GM19328 (cell line): ENCODE measurements around the gene SERGEF.
"Not testable (repeated sequence)": the region's sequence is repeated elsewhere in the genome, so short reads cannot be mapped to it uniquely, and the experiment has no call there.

Source experiments
- ATAC-seq: cut with Tn5 transposase; IDR thresholded peaks from one replicate; pipeline ENCODE4 v1.9.1; 2021; ENCODE audit warnings: mild to moderate bottlenecking, moderate library complexity; ENCODE audit not compliant: unreplicated experiment

SERGEF gene

GRCh38 chr11:18001191-18001590 is 11.7 kb downstream of the SERGEF start:
- ATAC-seq, result no peak

- ATAC-seq, result no peak
These were observed 12.1 kb downstream of the SERGEF start for GRCh38 chr11:18000760-18001159.

- not testable (repeated sequence) for ATAC-seq
These were observed 12.7 kb downstream of the SERGEF start for GRCh38 chr11:18000128-18000527.

GRCh38 chr11:17992916-17993315 is 19.9 kb downstream of the SERGEF start:
- ATAC-seq, result no peak

- no peak for ATAC-seq
These were observed 20.9 kb downstream of the SERGEF start for GRCh38 chr11:17991783-17992433.

- ATAC-seq, result no peak
These were observed 23.5 kb downstream of the SERGEF start for GRCh38 chr11:17989306-17989705.

GRCh38 chr11:17988465-17988864 is 24.4 kb downstream of the SERGEF start:
- ATAC-seq, result no peak

GRCh38 chr11:17987826-17988225 is 25.0 kb downstream of the SERGEF start:
- no peak for ATAC-seq

GRCh38 chr11:17986711-17987220 is 26.1 kb downstream of the SERGEF start:
- no peak for ATAC-seq

- no peak for ATAC-seq
These were observed 26.7 kb downstream of the SERGEF start for GRCh38 chr11:17986007-17986710.

- no peak for ATAC-seq
These were observed 27.3 kb downstream of the SERGEF start for GRCh38 chr11:17985517-17985916.

- ATAC-seq, result no peak
These were observed 29.3 kb downstream of the SERGEF start for GRCh38 chr11:17983569-17983968.

- ATAC-seq, result no peak
These were observed 33.0 kb downstream of the SERGEF start for GRCh38 chr11:17979770-17980371.

- peak; percentile 62 for ATAC-seq
These were observed 34.1 kb downstream of the SERGEF start for GRCh38 chr11:17978553-17979287.

GRCh38 chr11:17976651-17977050 is 36.2 kb downstream of the SERGEF start:
- ATAC-seq, result no peak

- no peak for ATAC-seq
These were observed 38.6 kb downstream of the SERGEF start for GRCh38 chr11:17974246-17974645.

GRCh38 chr11:17972987-17973386 is 39.9 kb downstream of the SERGEF start:
- no peak for ATAC-seq

GRCh38 chr11:17968206-17968605 is 44.6 kb downstream of the SERGEF start:
- ATAC-seq, result no peak

GRCh38 chr11:17967661-17968060 is 45.2 kb downstream of the SERGEF start:
- no peak for ATAC-seq

GRCh38 chr11:17960091-17960490 is 52.8 kb downstream of the SERGEF start:
- ATAC-seq, result no peak

- no peak for ATAC-seq
These were observed 54.4 kb downstream of the SERGEF start for GRCh38 chr11:17958446-17958845.
